Loucy (cell line): Measurements from ENCODE around the gene SEC22C.

Experiments
- H2AFZ ChIP-seq: fragments of 200-600 bp; sonication (generic); 2 replicates; pipeline ENCODE4 v1.6.0; 2016; ENCODE audit warnings: antibody characterized with exemption, mild to moderate bottlenecking, low read length, moderate library complexity
- H3F3A ChIP-seq: fragments of 200-600 bp; 2 replicates; pipeline ENCODE4 v1.6.0; 2016; ENCODE audit warnings: antibody characterized with exemption, low read depth, mild to moderate bottlenecking
- H3K27me3 ChIP-seq: fragments of 200-600 bp; sonication (generic); 2 replicates; pipeline ENCODE4 v1.6.1; 2014; ENCODE audit warnings: low read length, mild to moderate bottlenecking; ENCODE audit not compliant: insufficient read depth, poor library complexity, severe bottlenecking
- H3K36me3 ChIP-seq: fragments of 200-600 bp; sonication (generic); 2 replicates; pipeline ENCODE4 v1.6.1; 2016; ENCODE audit warnings: low read length; ENCODE audit not compliant: insufficient read depth
- H3K4me1 ChIP-seq: fragments of 200-600 bp; sonication (generic); 2 replicates; pipeline ENCODE4 v1.5.1; 2014; ENCODE audit warnings: low read length, mild to moderate bottlenecking; ENCODE audit not compliant: insufficient read depth, poor library complexity, severe bottlenecking
- H3K4me2 ChIP-seq: fragments of 200-600 bp; sonication (generic); 2 replicates; pipeline ENCODE4 v1.6.0; 2014; ENCODE audit warnings: antibody characterized with exemption, low read length, low read depth, mild to moderate bottlenecking; ENCODE audit not compliant: poor library complexity, severe bottlenecking
- H3K4me3 ChIP-seq: fragments of 200-600 bp; sonication (generic); 2 replicates; pipeline ENCODE4 v1.5.1; 2014; ENCODE audit warnings: low read length, mild to moderate bottlenecking, mixed read lengths; ENCODE audit not compliant: poor library complexity, severe bottlenecking
- H3K79me2 ChIP-seq: fragments of 200-600 bp; sonication (generic); 2 replicates; pipeline ENCODE4 v1.6.1; 2014; ENCODE audit warnings: low read length; ENCODE audit not compliant: insufficient read depth
- H3K9ac ChIP-seq: fragments of 200-600 bp; sonication (generic); 2 replicates; pipeline ENCODE4 v1.6.0; 2014; ENCODE audit warnings: mild to moderate bottlenecking, low read depth, low read length, moderate library complexity; ENCODE audit not compliant: poor library complexity, severe bottlenecking
- H3K9me2 ChIP-seq: fragments of 200-600 bp; sonication (generic); replicated peaks from 2 replicates; pipeline ENCODE4 v1.6.1; 2016; ENCODE audit warnings: low read depth, low read length, mixed read lengths
- H3K9me3 ChIP-seq: fragments of 200-600 bp; sonication (generic); 2 replicates; pipeline ENCODE4 v1.6.1; 2014; ENCODE audit warnings: mild to moderate bottlenecking, antibody characterized with exemption, low read length, low read depth; ENCODE audit not compliant: insufficient read depth
- H4K20me1 ChIP-seq: fragments of 200-600 bp; sonication (generic); 2 replicates; pipeline ENCODE4 v1.6.0; 2014; ENCODE audit warnings: antibody characterized with exemption, low read length, mild to moderate bottlenecking; ENCODE audit not compliant: insufficient read depth, poor library complexity, severe bottlenecking
- EZH2phosphoT487 ChIP-seq: fragments of 200-600 bp; IDR thresholded peaks from 2 replicates; pipeline ENCODE4 v1.6.1; 2018; ENCODE audit warnings: antibody characterized with exemption, mild to moderate bottlenecking, moderate library complexity, borderline replicate concordance
- TF ChIP-seq, protein P1 (sequence below): fragments of 200-600 bp; sonication (generic); conservative IDR thresholded peaks from 2 replicates; pipeline ENCODE4 v1.5.1; 2014; ENCODE audit warnings: mild to moderate bottlenecking, antibody characterized with exemption, low read length

The SEC22C gene

GRCh38 chr3:42504334-42505127 lies 77.2 kb downstream of the SEC22C start:
- no peak overlapping the region for H3K4me3 ChIP-seq
- no peaks in the 10 kb centered on the region for H3K9me2 ChIP-seq
- TF ChIP-seq EZH2phosphoT487, result no peak
- TF ChIP-seq, protein P1, sequence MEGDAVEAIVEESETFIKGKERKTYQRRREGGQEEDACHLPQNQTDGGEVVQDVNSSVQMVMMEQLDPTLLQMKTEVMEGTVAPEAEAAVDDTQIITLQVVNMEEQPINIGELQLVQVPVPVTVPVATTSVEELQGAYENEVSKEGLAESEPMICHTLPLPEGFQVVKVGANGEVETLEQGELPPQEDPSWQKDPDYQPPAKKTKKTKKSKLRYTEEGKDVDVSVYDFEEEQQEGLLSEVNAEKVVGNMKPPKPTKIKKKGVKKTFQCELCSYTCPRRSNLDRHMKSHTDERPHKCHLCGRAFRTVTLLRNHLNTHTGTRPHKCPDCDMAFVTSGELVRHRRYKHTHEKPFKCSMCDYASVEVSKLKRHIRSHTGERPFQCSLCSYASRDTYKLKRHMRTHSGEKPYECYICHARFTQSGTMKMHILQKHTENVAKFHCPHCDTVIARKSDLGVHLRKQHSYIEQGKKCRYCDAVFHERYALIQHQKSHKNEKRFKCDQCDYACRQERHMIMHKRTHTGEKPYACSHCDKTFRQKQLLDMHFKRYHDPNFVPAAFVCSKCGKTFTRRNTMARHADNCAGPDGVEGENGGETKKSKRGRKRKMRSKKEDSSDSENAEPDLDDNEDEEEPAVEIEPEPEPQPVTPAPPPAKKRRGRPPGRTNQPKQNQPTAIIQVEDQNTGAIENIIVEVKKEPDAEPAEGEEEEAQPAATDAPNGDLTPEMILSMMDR, result no peak
- no peaks in the 10 kb centered on the region for H3K36me3 ChIP-seq
- no peaks in the 10 kb centered on the region for H3F3A ChIP-seq
- H4K20me1 ChIP-seq, result no peaks in the 10 kb centered on the region
- peaks cover 8% of the 10 kb centered on the region for H3K27me3 ChIP-seq
- no peak overlapping the region for H2AFZ ChIP-seq
- no peaks in the 10 kb centered on the region for H3K79me2 ChIP-seq
- H3K9ac ChIP-seq, result no peak overlapping the region
- H3K4me1 ChIP-seq, result peaks cover 12% of the 10 kb centered on the region
- H3K9me3 ChIP-seq, result no peaks in the 10 kb centered on the region
- H3K4me2 ChIP-seq, result no peak overlapping the region

GRCh38 chr3:42503957-42504333 lies 77.8 kb downstream of the SEC22C start:
- Histone ChIP-seq H2AFZ (no peak overlapping the region), H3K9me3 (no peaks in the 10 kb centered on the region), H3K27me3 (peaks cover 8% of the 10 kb centered on the region), H3K9ac (no peak overlapping the region), H3K79me2 (no peaks in the 10 kb centered on the region), H3K4me1 (peaks cover 12% of the 10 kb centered on the region), H3K4me3 (no peak overlapping the region), H3K4me2 (no peak overlapping the region), H3K36me3 (no peaks in the 10 kb centered on the region), H3K9me2 (no peaks in the 10 kb centered on the region), H3F3A (no peaks in the 10 kb centered on the region), H4K20me1 (no peaks in the 10 kb centered on the region)
- TF ChIP-seq, protein P1, result no peak
- no peak for TF ChIP-seq EZH2phosphoT487

GRCh38 chr3:42503251-42503924 lies 78.4 kb downstream of the SEC22C start:
- Histone ChIP-seq H3F3A (no peaks in the 10 kb centered on the region), H3K4me2 (no peak overlapping the region), H3K79me2 (no peaks in the 10 kb centered on the region), H4K20me1 (no peaks in the 10 kb centered on the region), H3K4me1 (peaks cover 12% of the 10 kb centered on the region), H3K36me3 (no peaks in the 10 kb centered on the region), H3K9ac (no peak overlapping the region), H3K9me2 (no peaks in the 10 kb centered on the region), H3K4me3 (no peak overlapping the region), H2AFZ (no peak overlapping the region), H3K9me3 (no peaks in the 10 kb centered on the region), H3K27me3 (peaks cover 8% of the 10 kb centered on the region)
- no peak for TF ChIP-seq EZH2phosphoT487
- TF ChIP-seq, protein P1, result no peak
